H9 (cell line): ENCODE measurements around the gene NFATC1. TPM values are rescaled to one million over a fixed set of nuclear protein-coding genes. Genes with fewer than 3 reads are reported as not detected.

Experiments used
- DNase-seq: peaks from one replicate; pipeline ENCODE4 v3.0.0-alpha.2; 2017
- H2AFZ ChIP-seq: one replicate; pipeline ENCODE4 v1.6.1; 2013; ENCODE audit warnings: mild to moderate bottlenecking, low read length, control low read depth, moderate library complexity
- H2AK5ac ChIP-seq: 2 replicates; pipeline ENCODE4 v1.6.1; 2013; ENCODE audit warnings: low read length, control low read depth, mixed read lengths; ENCODE audit not compliant: insufficient read length
- H2BK120ac ChIP-seq: one replicate; pipeline ENCODE4 v1.6.1; 2013; ENCODE audit warnings: low read depth, mild to moderate bottlenecking, low read length, control low read depth, inconsistent platforms; ENCODE audit not compliant: poor library complexity, severe bottlenecking
- H2BK12ac ChIP-seq: 2 replicates; pipeline ENCODE4 v1.6.1; 2013; ENCODE audit warnings: low read length, control low read depth, mixed read lengths, low read depth; ENCODE audit not compliant: insufficient read length
- H2BK15ac ChIP-seq: 2 replicates; pipeline ENCODE4 v1.6.1; 2013; ENCODE audit warnings: low read depth, low read length, control low read depth
- H2BK20ac ChIP-seq: one replicate; pipeline ENCODE4 v1.6.1; 2013; ENCODE audit warnings: low read depth, mild to moderate bottlenecking, low read length, control low read depth, inconsistent platforms; ENCODE audit not compliant: poor library complexity, severe bottlenecking
- H2BK5ac ChIP-seq: 2 replicates; pipeline ENCODE4 v1.6.1; 2013; ENCODE audit warnings: low read length, control low read depth, mixed read lengths; ENCODE audit not compliant: insufficient read length
- H3K14ac ChIP-seq: 2 replicates; pipeline ENCODE4 v1.6.1; 2013; ENCODE audit warnings: low read length, control low read depth; ENCODE audit not compliant: insufficient read depth
- H3K18ac ChIP-seq: 2 replicates; pipeline ENCODE4 v1.6.1; 2013; ENCODE audit warnings: low read depth, mild to moderate bottlenecking, mixed read lengths, low read length, control low read depth; ENCODE audit not compliant: insufficient read length
- H3K23ac ChIP-seq: 2 replicates; pipeline ENCODE4 v1.6.1; 2013; ENCODE audit warnings: low read length, control low read depth, mixed read lengths, low read depth; ENCODE audit not compliant: insufficient read length
- H3K23me2 ChIP-seq: 2 replicates; pipeline ENCODE4 v1.6.1; 2013; ENCODE audit warnings: low read depth, mild to moderate bottlenecking, mixed read lengths, low read length, control low read depth; ENCODE audit not compliant: insufficient read length, poor library complexity, severe bottlenecking
- H3K27ac ChIP-seq: 2 replicates; pipeline ENCODE4 v1.5.1; 2013; ENCODE audit warnings: low read length, control low read depth, mixed read lengths, low read depth; ENCODE audit not compliant: insufficient read length
- H3K27me3 ChIP-seq: 2 replicates; pipeline ENCODE4 v1.6.1; 2013; ENCODE audit warnings: low read length, control low read depth, inconsistent platforms; ENCODE audit not compliant: insufficient read depth
- H3K4ac ChIP-seq: 2 replicates; pipeline ENCODE4 v1.6.1; 2013; ENCODE audit warnings: low read depth, mild to moderate bottlenecking, control low read depth, inconsistent platforms, low read length, moderate library complexity
- H3K4me1 ChIP-seq: 2 replicates; pipeline ENCODE4 v1.6.1; 2013; ENCODE audit warnings: low read length, control low read depth, inconsistent platforms; ENCODE audit not compliant: insufficient read depth
- H3K4me2 ChIP-seq: 2 replicates; pipeline ENCODE4 v1.6.1; 2013; ENCODE audit warnings: low read length, control low read depth, mixed read lengths; ENCODE audit not compliant: insufficient read length, insufficient read depth
- H3K56ac ChIP-seq: 2 replicates; pipeline ENCODE4 v1.6.1; 2013; ENCODE audit warnings: low read depth, mild to moderate bottlenecking, mixed read lengths, low read length, control low read depth; ENCODE audit not compliant: insufficient read length
- H3K79me1 ChIP-seq: 2 replicates; pipeline ENCODE4 v1.6.1; 2013; ENCODE audit warnings: low read depth, mild to moderate bottlenecking, moderate library complexity, low read length, control low read depth, inconsistent platforms; ENCODE audit not compliant: insufficient read depth, poor library complexity, severe bottlenecking
- H3K79me2 ChIP-seq: 2 replicates; pipeline ENCODE4 v1.6.1; 2013; ENCODE audit warnings: low read length, control low read depth, inconsistent platforms; ENCODE audit not compliant: insufficient read depth
- H3K9ac ChIP-seq: 2 replicates; pipeline ENCODE4 v1.6.1; 2013; ENCODE audit warnings: low read length, control low read depth, mixed read lengths; ENCODE audit not compliant: insufficient read length; ENCODE audit errors: extremely low read depth
- H3K9me3 ChIP-seq: one replicate; pipeline ENCODE4 v1.6.1; 2013; ENCODE audit warnings: low read depth, low read length, inconsistent platforms; ENCODE audit not compliant: control insufficient read depth
- H3T11ph ChIP-seq: one replicate; pipeline ENCODE4 v1.6.1; 2013; ENCODE audit warnings: mild to moderate bottlenecking, low read length, control low read depth, inconsistent platforms
- H4K20me1 ChIP-seq: one replicate; pipeline ENCODE4 v1.6.1; 2013; ENCODE audit not compliant: control insufficient read depth, insufficient read length, insufficient read depth
- H4K5ac ChIP-seq: 2 replicates; pipeline ENCODE4 v1.6.1; 2013; ENCODE audit warnings: low read depth, mild to moderate bottlenecking, mixed read lengths, low read length, control low read depth; ENCODE audit not compliant: insufficient read length
- H4K8ac ChIP-seq: replicated peaks from 2 replicates; pipeline ENCODE4 v1.6.1; 2013; ENCODE audit warnings: low read length, control low read depth, mixed read lengths, low read depth; ENCODE audit not compliant: insufficient read length
- H4K91ac ChIP-seq: 2 replicates; pipeline ENCODE4 v1.6.1; 2013; ENCODE audit warnings: low read depth, mild to moderate bottlenecking, moderate library complexity, mixed read lengths, low read length, control low read depth; ENCODE audit not compliant: insufficient read length
- H3K27ac Mint-ChIP-seq, 3 experiments: 2 replicates in 2 of 3; 3 replicates in 1 of 3; pipeline ENCODE4 v1.8.0; 2020 to 2021; ENCODE audit warnings: mixed read lengths in 3 of 3, mild to moderate bottlenecking in 1 of 3, moderate library complexity in 1 of 3
- H3K27me3 Mint-ChIP-seq: 2 replicates; pipeline ENCODE4 v1.8.0; 2021; ENCODE audit warnings: low read depth, mild to moderate bottlenecking, moderate library complexity, mixed read lengths
- H3K36me3 Mint-ChIP-seq, 3 experiments: 2 replicates in 2 of 3; 3 replicates in 1 of 3; pipeline ENCODE4 v1.8.0; 2020 to 2021; ENCODE audit warnings: low read depth in 3 of 3, mixed read lengths in 3 of 3; ENCODE audit not compliant: insufficient read depth in 1 of 3
- H3K4me1 Mint-ChIP-seq, 2 experiments: 2 replicates each; pipeline ENCODE4 v1.8.0; 2020; ENCODE audit warnings: mixed read lengths in 2 of 2
- H3K4me3 Mint-ChIP-seq, 2 experiments: 2 replicates in 1 of 2; 3 replicates in 1 of 2; pipeline ENCODE4 v1.8.0; 2020 to 2021; ENCODE audit warnings: mild to moderate bottlenecking in 2 of 2, mixed read lengths in 2 of 2, moderate library complexity in 1 of 2
- H3K9me3 Mint-ChIP-seq, 2 experiments: 2 replicates in 1 of 2; 3 replicates in 1 of 2; pipeline ENCODE4 v1.8.0; 2020; ENCODE audit warnings: mild to moderate bottlenecking in 2 of 2, mixed read lengths in 2 of 2, moderate library complexity in 1 of 2
- CTCF ChIP-seq: fragments of 200-600 bp; sonication (generic); conservative IDR thresholded peaks from 3 replicates; pipeline ENCODE4 v1.8.0; 2021; ENCODE audit warnings: antibody characterized with exemption, mild to moderate bottlenecking
- WGBS: extraction: QIAGEN DNeasy Blood & Tissue Kit; methylation state at CpG from one replicate; pipeline ENCODE4 v1.1.7; 2013; ENCODE audit warnings: missing lambda C conversion rate, low lambda C conversion rate, mixed read lengths; ENCODE audit not compliant: insufficient read length; ENCODE audit errors: extremely low coverage; 5-methylcytosine and 5-hydroxymethylcytosine counted together
- total RNA-seq: library from RNA; stranded (reverse); gene quantifications from 2 replicates; pipeline ENCODE4 v1.2.1, GENCODE V29; 2021

The NFATC1 gene
- total RNA-seq, 1 experiment from 2014 or later: 5.5 TPM

GRCh38 chr18:79393635-79394533 lies 1.8 kb upstream of the NFATC1 start:
- no peak overlapping the region for H3K9ac ChIP-seq
- TF ChIP-seq CTCF: no peak
- H3K4ac ChIP-seq: no peak overlapping the region
- H3K4me3 Mint-ChIP-seq: peak overlapping the region; percentile 61 to 82
- no CpG with 5 or more reads among the region's 83 CpGs for WGBS
- H3K4me1 ChIP-seq: no peaks in the 10 kb centered on the region
- peaks cover 8% of the 10 kb centered on the region for H3K23me2 ChIP-seq
- no peak overlapping the region for H4K91ac ChIP-seq
- H2BK12ac ChIP-seq: no peak overlapping the region
- no peaks in the 10 kb centered on the region for H3K36me3 Mint-ChIP-seq
- no peak overlapping the region for H3K56ac ChIP-seq
- H3K23ac ChIP-seq: no peak overlapping the region
- peaks cover 87% of the 10 kb centered on the region for H3K27me3 Mint-ChIP-seq
- DNase-seq: peak; percentile 78
- H3K18ac ChIP-seq: no peak overlapping the region
- H2BK120ac ChIP-seq: no peak overlapping the region
- H4K20me1 ChIP-seq: no peaks in the 10 kb centered on the region
- H3K4me2 ChIP-seq: peak overlapping the region; percentile 28
- no peak overlapping the region for H4K5ac ChIP-seq
- no peak overlapping the region for H3T11ph ChIP-seq
- no peak overlapping the region for H3K14ac ChIP-seq
- H2BK15ac ChIP-seq: no peak overlapping the region
- H2BK5ac ChIP-seq: no peak overlapping the region
- no peak overlapping the region for H3K27ac Mint-ChIP-seq
- H4K8ac ChIP-seq: no peak overlapping the region
- H3K27me3 ChIP-seq: peaks cover 45% of the 10 kb centered on the region
- H3K4me1 Mint-ChIP-seq: peaks cover 3 to 9% of the 10 kb centered on the region in 2 experiments
- no peaks in the 10 kb centered on the region for H3K79me1 ChIP-seq
- no peaks in the 10 kb centered on the region for H3K79me2 ChIP-seq
- H2AK5ac ChIP-seq: no peak overlapping the region
- H3K9me3 Mint-ChIP-seq: no peaks in the 10 kb centered on the region; a peak in 2 of 5 replicates
- no peak overlapping the region for H2AFZ ChIP-seq
- H3K27ac ChIP-seq: no peak overlapping the region
- H2BK20ac ChIP-seq: no peak overlapping the region
- H3K9me3 ChIP-seq: no peaks in the 10 kb centered on the region
